ENCODE data around the gene RAB12. TPM values are rescaled to one million over a fixed set of nuclear protein-coding genes. Genes with fewer than 3 reads are reported as not detected.

Gene RAB12
- polyA plus RNA-seq, 1 experiment, result 35.4 TPM

GRCh38 chr18:8684577-8684976 lies 75.3 kb downstream of the RAB12 start:
- Histone ChIP-seq H3K4me3 (ENCODE audit: low read depth, low read length) (no peak overlapping the region), H3K9me3 (ENCODE audit: control insufficient read depth, insufficient read depth, low read length) (no peaks in the 10 kb centered on the region), H3K27me3 (ENCODE audit: control insufficient read depth, insufficient read depth, low read length) (no peaks in the 10 kb centered on the region), H3K27ac (ENCODE audit: low read depth, low read length) (no peak overlapping the region)
- ChIA-PET POLR2A (no interaction called here), CTCF (interaction anchor here (5.0 kb wide), 1 partner anchor 12 kb away, joined by 45 read pairs; no protein-coding TSS in a partner anchor)
- no peak for TF ChIP-seq CTCF (IDR thresholded peaks at IDR 0.05; ENCODE audit: low read depth, low read length)
- no peak for DNase-seq (ENCODE audit: low read depth, low spot score)

GRCh38 chr18:8685141-8685913 lies 76.1 kb downstream of the RAB12 start:
- no peak overlapping the region for H3K4me3 ChIP-seq (ENCODE audit: low read depth, low read length)
- no peaks in the 10 kb centered on the region for H3K27me3 ChIP-seq (ENCODE audit: control insufficient read depth, insufficient read depth, low read length)
- ChIA-PET POLR2A (no interaction called here), CTCF (interaction anchor here (5.0 kb wide), 1 partner anchor 11 kb away, joined by 45 read pairs; no protein-coding TSS in a partner anchor)
- DNase-seq (ENCODE audit: low read depth, low spot score), result no peak
- no peak for TF ChIP-seq CTCF (IDR thresholded peaks at IDR 0.05; ENCODE audit: low read depth, low read length)
- H3K27ac ChIP-seq (ENCODE audit: low read depth, low read length), result no peak overlapping the region
- no peaks in the 10 kb centered on the region for H3K9me3 ChIP-seq (ENCODE audit: control insufficient read depth, insufficient read depth, low read length)

- TF ChIP-seq CTCF (IDR thresholded peaks at IDR 0.05; ENCODE audit: low read depth, low read length), result no peak
- Histone ChIP-seq H3K27ac (ENCODE audit: low read depth, low read length) (no peak overlapping the region), H3K27me3 (ENCODE audit: control insufficient read depth, insufficient read depth, low read length) (no peaks in the 10 kb centered on the region), H3K4me3 (ENCODE audit: low read depth, low read length) (no peak overlapping the region), H3K9me3 (ENCODE audit: control insufficient read depth, insufficient read depth, low read length) (no peaks in the 10 kb centered on the region)
- DNase-seq (ENCODE audit: low read depth, low spot score), result no peak
- CTCF ChIA-PET, result interaction anchor here (5.0 kb wide), 1 partner anchor 10 kb away, joined by 45 read pairs; no protein-coding TSS in a partner anchor
- POLR2A ChIA-PET, result no interaction called here
These were observed 76.6 kb downstream of the RAB12 start for GRCh38 chr18:8685914-8686216.

GRCh38 chr18:8686611-8687010 lies 77.4 kb downstream of the RAB12 start:
- CTCF ChIA-PET, result interaction anchor here (0.9 to 5.0 kb wide), 2 partner anchors 10 to 371 kb away, joined by 4 to 45 read pairs; no protein-coding TSS in a partner anchor
- POLR2A ChIA-PET, result no interaction called here

More at GRCh38 chr18:8686611-8687010, 77.4 kb downstream of the RAB12 start:
- Histone ChIP-seq H3K9me3 (ENCODE audit: control insufficient read depth, insufficient read depth, low read length) (no peaks in the 10 kb centered on the region), H3K27me3 (ENCODE audit: control insufficient read depth, insufficient read depth, low read length) (no peaks in the 10 kb centered on the region), H3K27ac (ENCODE audit: low read depth, low read length) (no peak overlapping the region), H3K4me3 (ENCODE audit: low read depth, low read length) (no peak overlapping the region)
- DNase-seq (ENCODE audit: low read depth, low spot score), result no peak
- TF ChIP-seq CTCF (IDR thresholded peaks at IDR 0.05; ENCODE audit: low read depth, low read length), result no peak
